Smooth muscle cell (in vitro differentiated cells): ENCODE results near the gene CRELD1. TPM values are rescaled to one million over a fixed set of nuclear protein-coding genes. Genes with fewer than 3 reads are reported as not detected.

ENCODE experiments used
- DNase-seq: peaks from one replicate; lab custom pipeline; 2025; ENCODE audit not compliant: unreplicated experiment; lab: John Stamatoyannopoulos, UW
- H2AFZ ChIP-seq: fragments of 200-600 bp; sonication (generic); 2 replicates; pipeline ENCODE4 v1.6.0; 2016; ENCODE audit warnings: antibody characterized with exemption, low read depth, mild to moderate bottlenecking
- H3F3A ChIP-seq: fragments of 200-600 bp; sonication (generic); 2 replicates; pipeline ENCODE4 v1.6.0; 2017; ENCODE audit warnings: antibody characterized with exemption, low read depth
- H3K27ac ChIP-seq: fragments of 200-600 bp; sonication (generic); 2 replicates; pipeline ENCODE4 v1.5.1; 2016; ENCODE audit warnings: low read depth, mild to moderate bottlenecking
- H3K27me3 ChIP-seq: fragments of 200-600 bp; sonication (generic); 2 replicates; pipeline ENCODE4 v1.6.1; 2016; ENCODE audit warnings: low read depth, mild to moderate bottlenecking
- H3K36me3 ChIP-seq: fragments of 200-600 bp; sonication (generic); 2 replicates; pipeline ENCODE4 v1.5.1; 2016; ENCODE audit warnings: low read depth
- H3K4me1 ChIP-seq: fragments of 200-600 bp; sonication (generic); 2 replicates; pipeline ENCODE4 v1.5.1; 2016; ENCODE audit warnings: low read depth
- H3K4me2 ChIP-seq: fragments of 200-600 bp; sonication (generic); 2 replicates; pipeline ENCODE4 v1.6.0; 2016; ENCODE audit warnings: mild to moderate bottlenecking
- H3K4me3 ChIP-seq: fragments of 200-600 bp; sonication (generic); 2 replicates; pipeline ENCODE4 v1.5.1; 2016; ENCODE audit warnings: mild to moderate bottlenecking
- H3K79me2 ChIP-seq: fragments of 200-600 bp; sonication (generic); 2 replicates; pipeline ENCODE4 v1.6.0; 2016; ENCODE audit warnings: low read depth, mild to moderate bottlenecking
- H3K9ac ChIP-seq: fragments of 200-600 bp; sonication (generic); 2 replicates; pipeline ENCODE4 v1.6.0; 2016; ENCODE audit warnings: low read depth
- H3K9me3 ChIP-seq: fragments of 200-600 bp; sonication (generic); replicated peaks from 2 replicates; pipeline ENCODE4 v1.5.1; 2016; ENCODE audit warnings: low read depth
- H4K20me1 ChIP-seq: fragments of 200-600 bp; sonication (generic); 2 replicates; pipeline ENCODE4 v1.6.0; 2016; ENCODE audit warnings: low read depth
- WGBS: methylation state at CpG from one replicate; pipeline ENCODE4 v1.1.7; 2016; ENCODE audit warnings: low lambda C conversion rate; 5-methylcytosine and 5-hydroxymethylcytosine counted together
- polyA plus RNA-seq: library from polyadenylated mRNA; unstranded; fragments of >200 nt; fragmentation: Nextera tagmentation; extraction: Ambion mirVana; gene quantifications from 2 replicates; pipeline ENCODE4 v1.2.1, GENCODE V29; 2016
- total RNA-seq: library from RNA; depleted of rRNA; stranded (reverse); fragments of >200 nt; gene quantifications from 2 replicates; pipeline ENCODE4 v1.2.3, GENCODE V29; 2014
- TF ChIP-seq, protein P1 (sequence below): fragments of 200-600 bp; sonication (generic); IDR thresholded peaks from 2 replicates; pipeline ENCODE4 v1.5.1; 2017; ENCODE audit warnings: borderline replicate concordance, mild to moderate bottlenecking, antibody characterized with exemption; ENCODE audit not compliant: insufficient read depth, poor library complexity, severe bottlenecking

The CRELD1 gene
- total and polyA plus RNA-seq, 2 experiments from 2014 or later, result 25.8 to 68.6 TPM

DNA sequence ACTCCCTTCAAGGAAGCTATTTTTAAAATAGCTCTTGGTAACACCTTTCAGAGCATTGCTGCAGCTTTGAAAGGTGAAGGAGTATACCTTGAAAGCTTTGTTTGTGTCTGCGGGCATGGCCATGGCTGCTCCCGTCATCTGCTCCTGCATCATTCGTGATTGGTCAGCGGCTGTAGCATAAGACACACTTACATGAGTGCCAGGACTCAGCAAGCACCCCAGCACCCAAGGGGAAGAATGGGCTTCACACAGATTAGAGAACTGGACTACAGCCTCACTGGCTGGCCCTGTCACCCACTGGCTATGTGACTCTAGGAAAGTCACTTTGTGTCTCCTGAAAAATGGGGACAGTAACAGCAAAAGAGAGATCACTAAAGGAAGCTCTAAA lies 36.0 kb downstream of the CRELD1 start:
- TF ChIP-seq, protein P1, sequence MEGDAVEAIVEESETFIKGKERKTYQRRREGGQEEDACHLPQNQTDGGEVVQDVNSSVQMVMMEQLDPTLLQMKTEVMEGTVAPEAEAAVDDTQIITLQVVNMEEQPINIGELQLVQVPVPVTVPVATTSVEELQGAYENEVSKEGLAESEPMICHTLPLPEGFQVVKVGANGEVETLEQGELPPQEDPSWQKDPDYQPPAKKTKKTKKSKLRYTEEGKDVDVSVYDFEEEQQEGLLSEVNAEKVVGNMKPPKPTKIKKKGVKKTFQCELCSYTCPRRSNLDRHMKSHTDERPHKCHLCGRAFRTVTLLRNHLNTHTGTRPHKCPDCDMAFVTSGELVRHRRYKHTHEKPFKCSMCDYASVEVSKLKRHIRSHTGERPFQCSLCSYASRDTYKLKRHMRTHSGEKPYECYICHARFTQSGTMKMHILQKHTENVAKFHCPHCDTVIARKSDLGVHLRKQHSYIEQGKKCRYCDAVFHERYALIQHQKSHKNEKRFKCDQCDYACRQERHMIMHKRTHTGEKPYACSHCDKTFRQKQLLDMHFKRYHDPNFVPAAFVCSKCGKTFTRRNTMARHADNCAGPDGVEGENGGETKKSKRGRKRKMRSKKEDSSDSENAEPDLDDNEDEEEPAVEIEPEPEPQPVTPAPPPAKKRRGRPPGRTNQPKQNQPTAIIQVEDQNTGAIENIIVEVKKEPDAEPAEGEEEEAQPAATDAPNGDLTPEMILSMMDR, result no peak
- H3F3A ChIP-seq, result no peaks in the 10 kb centered on the region
- H3K79me2 ChIP-seq, result no peaks in the 10 kb centered on the region
- H3K36me3 ChIP-seq, result peaks cover 29% of the 10 kb centered on the region
- no peak overlapping the region for H3K4me3 ChIP-seq
- no peak overlapping the region for H3K4me2 ChIP-seq
- H3K4me1 ChIP-seq, result no peaks in the 10 kb centered on the region
- no peaks in the 10 kb centered on the region for H3K27me3 ChIP-seq
- H4K20me1 ChIP-seq, result no peaks in the 10 kb centered on the region
- no peak for DNase-seq
- no peak overlapping the region for H3K9ac ChIP-seq
- H2AFZ ChIP-seq, result no peak overlapping the region
- WGBS, result 96% methylated on average over 4 of the region's 4 CpGs
- H3K9me3 ChIP-seq, result no peaks in the 10 kb centered on the region
- no peak overlapping the region for H3K27ac ChIP-seq

DNA sequence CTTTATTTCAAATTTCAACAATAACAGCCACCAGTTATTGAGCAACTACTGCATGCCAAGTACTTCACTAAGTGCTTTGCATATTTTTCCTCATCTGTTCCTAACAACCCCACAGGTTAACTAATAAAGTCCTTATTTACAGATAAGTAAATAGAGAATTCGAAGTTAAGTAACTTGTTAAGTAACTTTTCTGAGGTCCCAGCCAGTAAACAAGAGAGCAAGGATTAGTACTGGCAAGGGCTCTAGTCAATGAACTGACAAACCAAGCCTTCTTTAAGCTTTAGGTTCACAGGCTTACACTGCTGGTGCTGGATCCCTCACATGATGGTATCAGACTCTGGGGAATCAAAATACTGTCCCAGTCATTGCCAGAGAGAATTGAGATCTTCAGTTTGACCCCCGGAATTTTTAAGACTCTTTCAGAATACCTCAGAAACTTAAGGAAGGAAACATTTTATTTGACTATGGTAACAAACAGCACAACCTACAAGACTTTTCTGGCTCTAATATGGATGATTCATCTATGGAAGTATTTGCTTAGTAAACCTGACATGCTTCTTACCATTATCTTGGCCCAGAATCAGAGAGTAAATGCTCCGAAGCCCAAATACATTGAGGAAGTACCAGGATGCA lies 36.5 kb downstream of the CRELD1 start:
- H3K27ac ChIP-seq, result no peak overlapping the region
- no peak for DNase-seq

DNA sequence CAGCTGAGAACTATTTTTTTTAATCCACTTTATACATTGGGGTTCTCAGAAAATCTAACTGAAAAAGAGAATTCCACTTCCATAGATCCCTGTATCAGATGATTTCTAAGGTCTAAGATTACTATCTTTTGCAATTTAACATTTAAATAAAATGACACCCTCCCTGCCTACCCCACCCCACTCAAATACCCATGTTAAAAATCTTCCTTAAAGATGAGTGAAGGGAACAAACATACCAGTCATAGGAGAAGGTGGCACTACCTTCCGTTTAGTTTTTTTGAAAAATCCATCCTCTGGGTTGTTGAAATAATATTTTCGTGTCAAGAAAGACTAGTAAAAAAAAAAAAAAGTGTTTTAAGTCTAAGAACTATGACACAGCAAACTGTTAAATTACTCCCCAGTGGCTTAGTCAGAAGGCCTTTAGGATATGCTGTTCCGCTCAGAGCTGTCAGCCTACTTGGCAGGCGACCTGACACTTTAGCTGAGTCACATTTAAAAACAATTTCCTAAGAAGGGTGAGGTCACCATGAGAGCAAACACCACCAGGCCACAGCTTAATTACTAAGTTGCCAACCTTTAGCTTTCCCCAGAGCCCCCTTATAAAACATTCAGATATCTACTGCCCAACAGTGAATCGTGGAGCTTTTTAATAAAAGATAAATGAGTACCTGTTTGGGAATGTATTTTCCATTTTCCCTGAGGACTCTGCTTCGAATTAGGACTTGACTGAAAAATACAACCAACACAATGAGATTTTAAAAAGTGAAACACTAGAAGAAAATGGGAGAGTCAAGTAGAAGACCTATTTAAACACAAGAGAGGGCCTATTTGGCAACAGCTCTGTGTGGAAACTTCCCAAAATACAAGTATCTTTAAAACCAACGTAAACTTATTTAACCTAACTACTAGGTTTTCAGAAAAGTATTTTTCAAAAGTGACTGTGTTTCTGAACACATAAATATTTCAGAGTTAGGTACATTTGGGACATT lies 43.4 kb downstream of the CRELD1 start:
- no peak for DNase-seq
- H4K20me1 ChIP-seq, result peaks cover 29% of the 10 kb centered on the region

More for the DNA sequence above, 36.5 kb downstream of the CRELD1 start:
- WGBS, result 92% methylated on average over 3 of the region's 3 CpGs
- Histone ChIP-seq H3K9me3 (no peaks in the 10 kb centered on the region), H4K20me1 (no peaks in the 10 kb centered on the region), H3K9ac (no peak overlapping the region), H3K79me2 (no peaks in the 10 kb centered on the region), H3K36me3 (peaks cover 29% of the 10 kb centered on the region), H2AFZ (no peak overlapping the region), H3K4me1 (no peaks in the 10 kb centered on the region), H3F3A (no peaks in the 10 kb centered on the region), H3K27me3 (no peaks in the 10 kb centered on the region), H3K4me3 (no peak overlapping the region), H3K4me2 (no peak overlapping the region)
- TF ChIP-seq, protein P1, result no peak

More for the DNA sequence above, 43.4 kb downstream of the CRELD1 start:
- H3K4me1 ChIP-seq, result no peaks in the 10 kb centered on the region
- peak overlapping the region; percentile 74 for H3K9ac ChIP-seq
- no peak overlapping the region for H3K4me3 ChIP-seq
- no peaks in the 10 kb centered on the region for H3K9me3 ChIP-seq
- peak overlapping the region; percentile 91 for H3K27ac ChIP-seq
- peaks cover 8% of the 10 kb centered on the region for H3K36me3 ChIP-seq
- H2AFZ ChIP-seq, result no peak overlapping the region
- 56% methylated on average over 7 of the region's 7 CpGs for WGBS
- H3K79me2 ChIP-seq, result peaks cover 5% of the 10 kb centered on the region
- H3K27me3 ChIP-seq, result no peaks in the 10 kb centered on the region
- H3K4me2 ChIP-seq, result peak overlapping the region; percentile 52
- TF ChIP-seq, protein P1, result no peak
- H3F3A ChIP-seq, result peaks cover 14% of the 10 kb centered on the region
